HG03520 (cell line): ENCODE data around the gene MRPS10.
"Not testable (repeated sequence)": the region's sequence is repeated elsewhere in the genome, so short reads cannot be mapped to it uniquely, and the experiment has no call there.

Source experiments
- ATAC-seq: cut with Tn5 transposase; IDR thresholded peaks from one replicate; pipeline ENCODE4 v1.9.1; 2021; ENCODE audit warnings: mild to moderate bottlenecking, moderate library complexity; ENCODE audit not compliant: unreplicated experiment

MRPS10 gene

GRCh38 chr6:42179261-42179944, 38.3 kb downstream of the MRPS10 start:
- no peak for ATAC-seq

GRCh38 chr6:42177514-42178364, 39.9 kb downstream of the MRPS10 start:
- no peak for ATAC-seq

- no peak for ATAC-seq
These were observed 40.7 kb downstream of the MRPS10 start for GRCh38 chr6:42176981-42177380.

GRCh38 chr6:42175860-42176259, 41.8 kb downstream of the MRPS10 start:
- no peak for ATAC-seq

- ATAC-seq = no peak
These were observed 44.6 kb downstream of the MRPS10 start, which contains the start of gene GUCA1A for GRCh38 chr6:42173101-42173500. Gene GUCA1A (plus strand): TSS chr6:42173364. CDS start chr6:42173614, 250 bp downstream.

- ATAC-seq = no peak
These were observed 45.7 kb downstream of the MRPS10 start for GRCh38 chr6:42171813-42172581.

DNA sequence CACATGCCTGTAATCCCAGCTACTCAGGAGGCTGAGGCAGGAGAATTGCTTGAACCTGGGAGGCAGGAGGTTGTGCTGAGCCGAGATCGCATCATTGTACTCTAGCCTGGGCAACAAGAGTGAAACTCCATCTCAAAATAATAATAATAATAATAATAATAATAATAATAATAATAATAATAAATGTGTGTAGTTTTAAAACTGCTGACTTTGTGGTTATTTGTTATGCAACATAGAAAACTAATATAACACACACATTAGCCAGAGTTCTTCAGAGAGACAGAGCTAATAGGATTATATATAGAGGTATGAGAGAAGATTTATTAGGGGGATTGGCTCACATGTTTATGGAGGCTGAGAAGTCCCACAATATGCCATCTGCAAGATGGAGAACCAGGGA, 47.9 kb downstream of the MRPS10 start:
- not testable (repeated sequence) for ATAC-seq

DNA sequence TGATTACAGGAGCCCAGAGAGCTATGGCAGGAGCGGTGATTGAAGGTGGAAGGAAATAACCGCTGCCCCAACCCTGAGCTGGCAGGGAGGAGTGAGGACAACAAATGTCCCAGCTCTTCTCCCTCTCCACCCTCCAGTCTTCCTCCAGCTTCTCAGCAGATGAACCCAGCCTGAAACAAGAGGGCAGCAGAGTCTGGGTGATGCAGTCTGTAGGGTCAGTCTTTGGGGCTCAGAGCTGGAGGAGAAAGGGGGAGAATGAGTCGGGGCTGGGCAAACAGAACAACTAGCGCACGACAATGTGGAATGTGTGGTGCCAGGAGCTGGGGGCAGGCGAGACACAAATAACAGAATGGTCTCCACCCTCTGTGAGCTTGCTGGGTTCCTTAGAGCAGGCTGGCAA, 49.0 kb downstream of the MRPS10 start:
- no peak for ATAC-seq

DNA sequence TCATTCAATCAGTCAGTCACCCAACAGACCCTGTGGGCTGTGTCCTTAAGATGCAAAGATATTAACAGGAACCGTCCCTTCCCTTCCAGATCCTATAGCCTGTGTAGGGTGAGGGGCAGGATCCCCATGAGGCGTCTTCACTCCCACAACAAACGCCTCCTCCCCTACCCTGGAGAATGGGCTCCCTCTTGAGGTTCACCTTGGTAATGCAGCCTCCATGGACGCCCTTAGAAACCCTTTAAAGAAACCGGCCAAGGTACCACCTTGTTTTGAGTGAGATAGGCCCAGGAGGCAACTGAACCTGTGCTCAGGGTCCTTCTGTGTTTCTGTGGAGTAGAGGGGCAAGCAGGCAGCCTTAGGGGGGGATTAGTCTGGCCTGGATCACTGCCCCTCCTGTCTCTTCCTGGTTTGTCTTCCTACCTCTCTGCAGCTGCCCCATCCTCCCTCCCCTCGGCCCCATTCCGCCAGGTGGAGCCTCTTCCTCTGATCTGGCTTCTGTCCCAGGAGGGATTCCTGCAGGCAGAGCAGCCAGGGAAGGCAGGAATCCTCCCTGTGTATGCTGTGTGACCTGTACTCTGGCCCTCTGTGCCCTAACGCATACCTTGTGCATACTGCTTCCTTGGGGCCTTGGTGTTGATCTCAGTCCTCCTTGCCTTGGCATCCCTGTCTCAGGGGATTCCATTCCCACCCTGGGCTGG, 51.1 kb downstream of the MRPS10 start:
- ATAC-seq = no peak

DNA sequence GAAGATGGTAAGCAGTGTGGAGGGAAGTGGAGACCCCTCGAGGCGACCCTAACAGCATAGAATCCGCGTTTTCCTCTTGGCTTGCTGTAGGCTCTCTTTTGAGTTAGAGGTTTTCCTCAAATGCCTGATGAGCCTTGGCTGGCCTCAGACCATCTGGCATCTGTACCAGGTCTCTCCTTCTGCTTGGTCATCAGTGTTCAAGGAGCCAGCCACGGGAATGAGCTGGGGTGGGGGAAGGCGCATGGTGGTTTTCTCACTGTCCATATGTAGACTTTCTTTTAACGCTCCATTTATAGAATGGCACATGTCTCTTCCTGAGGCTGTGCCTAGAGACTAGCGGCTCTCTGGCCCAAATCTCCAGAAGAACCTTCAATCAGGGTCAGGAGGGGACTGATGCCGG, 52.6 kb downstream of the MRPS10 start:
- no peak for ATAC-seq

- ATAC-seq = no peak
These were observed 53.7 kb downstream of the MRPS10 start for GRCh38 chr6:42163981-42164380.

- no peak for ATAC-seq
These were observed 54.8 kb downstream of the MRPS10 start for GRCh38 chr6:42162812-42163211.

DNA sequence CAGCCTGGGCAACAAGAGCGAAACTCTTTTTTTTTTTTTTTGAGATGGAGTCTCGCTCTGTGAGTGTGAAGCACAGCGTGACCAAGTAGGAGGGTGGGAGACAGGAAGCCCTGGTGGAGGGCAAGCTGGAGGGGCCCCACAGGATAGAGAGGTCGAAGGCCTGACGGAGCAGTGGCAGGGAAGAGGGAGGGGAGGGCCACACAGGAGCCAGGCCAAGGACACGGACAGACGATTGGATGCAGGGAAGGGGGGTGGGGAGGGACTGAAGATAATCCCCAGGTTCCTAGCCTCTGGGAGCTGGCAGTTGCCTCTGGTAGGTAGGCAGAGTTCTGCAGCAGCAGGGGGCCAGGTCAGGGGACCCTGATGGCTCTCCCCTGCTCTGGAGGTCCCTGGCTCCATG, 55.3 kb downstream of the MRPS10 start:
- no peak for ATAC-seq

DNA sequence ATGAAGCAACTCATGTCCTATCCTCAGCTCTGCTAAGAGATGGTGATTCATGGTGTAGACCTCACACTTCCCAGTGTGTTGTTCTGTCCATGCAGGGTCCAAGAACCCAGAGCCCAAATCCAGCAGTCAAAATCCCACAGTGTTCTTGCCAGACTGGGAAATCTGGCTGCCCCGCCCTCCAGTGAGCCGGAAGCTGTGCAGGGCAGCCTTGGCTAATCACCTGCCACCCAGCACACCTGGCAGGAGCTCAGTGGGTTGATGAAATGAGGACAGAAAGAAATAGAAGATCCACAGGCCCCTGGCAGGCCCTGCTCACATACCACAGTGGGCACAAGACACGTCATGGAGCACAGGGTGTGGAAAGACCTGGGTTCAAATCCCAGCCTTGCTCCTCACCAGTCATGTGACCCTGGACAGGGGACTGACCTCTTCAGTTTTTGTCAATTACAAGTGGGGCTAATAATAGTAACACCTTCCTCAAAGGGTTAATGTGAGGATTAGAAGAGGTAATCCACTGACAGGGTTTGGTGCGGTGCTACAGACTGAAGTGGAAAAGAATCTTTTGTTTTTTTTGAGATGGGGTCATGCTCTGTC, 58.1 kb downstream of the MRPS10 start:
- no peak for ATAC-seq

- no peak for ATAC-seq
These were observed 59.0 kb downstream of the MRPS10 start for GRCh38 chr6:42158631-42159030.

- ATAC-seq = no peak
These were observed 59.6 kb downstream of the MRPS10 start for GRCh38 chr6:42158011-42158410.
